ENCODE data around the gene KRT6C. TPM values are rescaled to one million over a fixed set of nuclear protein-coding genes. Genes with fewer than 3 reads are reported as not detected.

KRT6C gene
- polyA plus RNA-seq, 1 experiment = not detected

GRCh38 chr12:52519826-52520662 lies 46.4 kb upstream of the KRT6C start, which contains the start of gene KRT5:
TSS of gene KRT5 (minus strand) at chr12:52520394. CDS start at chr12:52520296, 98 bp downstream.
- CTCF ChIA-PET = interaction anchor here (0.8 to 1.3 kb wide), 2 partner anchors 12 to 63 kb away, joined by 3 to 4 read pairs; no protein-coding TSS in a partner anchor

GRCh38 chr12:52519387-52519703 lies 45.7 kb upstream of the KRT6C start:
- ChIA-PET POLR2A (no interaction called here), CTCF (no interaction called here)
- Histone ChIP-seq H3K4me3 (ENCODE audit: low read depth, low read length) (no peak overlapping the region), H3K27me3 (ENCODE audit: control insufficient read depth, insufficient read depth, low read length) (peaks cover 21% of the 10 kb centered on the region), H3K36me3 (ENCODE audit: control insufficient read depth, insufficient read depth, low read length) (no peaks in the 10 kb centered on the region)
- no peak for DNase-seq (ENCODE audit: low read depth)
- TF ChIP-seq CTCF (IDR thresholded peaks at IDR 0.05; ENCODE audit: insufficient read depth, low read depth, low read length) = no peak

More at GRCh38 chr12:52519826-52520662, 46.4 kb upstream of the KRT6C start, which contains the start of gene KRT5:
- DNase-seq (ENCODE audit: low read depth) = no peak
- TF ChIP-seq CTCF (IDR thresholded peaks at IDR 0.05; ENCODE audit: insufficient read depth, low read depth, low read length) = no peak
- no peak within 1 kb of the TSS for H3K4me3 ChIP-seq (ENCODE audit: low read depth, low read length)
- no peaks in the 10 kb centered on the region for H3K36me3 ChIP-seq (ENCODE audit: control insufficient read depth, insufficient read depth, low read length)
- peaks cover 21% of the 10 kb centered on the region for H3K27me3 ChIP-seq (ENCODE audit: control insufficient read depth, insufficient read depth, low read length)
- POLR2A ChIA-PET = no interaction called here

- ChIA-PET POLR2A (no interaction called here), CTCF (interaction anchor here (2.1 kb wide), 1 partner anchor 11 kb away, joined by 6 read pairs; no protein-coding TSS in a partner anchor)
- no peaks in the 10 kb centered on the region for H3K36me3 ChIP-seq (ENCODE audit: control insufficient read depth, insufficient read depth, low read length)
- no peak overlapping the region for H3K4me3 ChIP-seq (ENCODE audit: low read depth, low read length)
- no peak for TF ChIP-seq CTCF (IDR thresholded peaks at IDR 0.05; ENCODE audit: insufficient read depth, low read depth, low read length)
- no peak for DNase-seq (ENCODE audit: low read depth)
- H3K27me3 ChIP-seq (ENCODE audit: control insufficient read depth, insufficient read depth, low read length) = peaks cover 17% of the 10 kb centered on the region
These were observed 45.2 kb upstream of the KRT6C start for GRCh38 chr12:52518574-52519386.

GRCh38 chr12:52517888-52518287 lies 44.3 kb upstream of the KRT6C start:
- ChIA-PET CTCF (interaction anchor here (1.3 to 2.1 kb wide), 3 partner anchors 10 to 145 kb away, joined by 5 to 6 read pairs (median 6); no protein-coding TSS in a partner anchor), POLR2A (no interaction called here)
- H3K27me3 ChIP-seq (ENCODE audit: control insufficient read depth, insufficient read depth, low read length) = peaks cover 17% of the 10 kb centered on the region

More at GRCh38 chr12:52517888-52518287, 44.3 kb upstream of the KRT6C start:
- Histone ChIP-seq H3K4me3 (ENCODE audit: low read depth, low read length) (no peak overlapping the region), H3K36me3 (ENCODE audit: control insufficient read depth, insufficient read depth, low read length) (no peaks in the 10 kb centered on the region)
- no peak for DNase-seq (ENCODE audit: low read depth)
- no peak for TF ChIP-seq CTCF (IDR thresholded peaks at IDR 0.05; ENCODE audit: insufficient read depth, low read depth, low read length)

Data from BJ (cell line).